ENCODE results near the gene FNDC3B.
"Not testable (repeated sequence)": the region's sequence is repeated elsewhere in the genome, so short reads cannot be mapped to it uniquely, and the experiment has no call there.

The FNDC3B gene

GRCh38 chr3:172076212-172076611 lies 36.8 kb downstream of the FNDC3B start:
- no peak for DNase-seq

- DNase-seq, result no peak
Measured at GRCh38 chr3:172077197-172077757, 37.9 kb downstream of the FNDC3B start.

- DNase-seq, result no peak
Measured at GRCh38 chr3:172078244-172078643, 38.9 kb downstream of the FNDC3B start.

GRCh38 chr3:172078721-172079120 lies 39.3 kb downstream of the FNDC3B start:
- no peak for DNase-seq

GRCh38 chr3:172079326-172079976 lies 40.1 kb downstream of the FNDC3B start:
- no peak for DNase-seq

GRCh38 chr3:172080503-172080902 lies 41.1 kb downstream of the FNDC3B start:
- no peak for DNase-seq

GRCh38 chr3:172082269-172082668 lies 42.9 kb downstream of the FNDC3B start:
- no peak for DNase-seq

- DNase-seq, result no peak
Measured at GRCh38 chr3:172082820-172083513, 43.6 kb downstream of the FNDC3B start.

- no peak for DNase-seq
Measured at GRCh38 chr3:172083995-172084409, 44.6 kb downstream of the FNDC3B start.

GRCh38 chr3:172084871-172085556 lies 45.6 kb downstream of the FNDC3B start:
- no peak for DNase-seq

- no peak for DNase-seq
Measured at GRCh38 chr3:172085557-172085895, 46.1 kb downstream of the FNDC3B start.

- DNase-seq, result no peak
Measured at GRCh38 chr3:172086071-172086470, 46.7 kb downstream of the FNDC3B start.

- DNase-seq, result no peak
Measured at GRCh38 chr3:172087198-172087597, 47.8 kb downstream of the FNDC3B start.

- no peak for DNase-seq
Measured at GRCh38 chr3:172087602-172088580, 48.5 kb downstream of the FNDC3B start.

GRCh38 chr3:172089250-172089649 lies 49.9 kb downstream of the FNDC3B start:
- no peak for DNase-seq

- DNase-seq, result no peak
Measured at GRCh38 chr3:172090035-172090434, 50.7 kb downstream of the FNDC3B start.

- no peak for DNase-seq
Measured at GRCh38 chr3:172092658-172093057, 53.3 kb downstream of the FNDC3B start.

GRCh38 chr3:172093581-172094443 lies 54.4 kb downstream of the FNDC3B start:
- not testable (repeated sequence) for DNase-seq

GRCh38 chr3:172094621-172095557 lies 55.5 kb downstream of the FNDC3B start:
- DNase-seq, result no peak

- DNase-seq, result no peak
Measured at GRCh38 chr3:172096881-172097420, 57.6 kb downstream of the FNDC3B start.

Data from NCI-H345 (cell line).